NCI-H526 treated with DMSO at 0.1 percent for 48 hours (cell line): ENCODE measurements around the gene GFOD1.
"Not testable (repeated sequence)": the region's sequence is repeated elsewhere in the genome, so short reads cannot be mapped to it uniquely, and the experiment has no call there.

Experiments
- DNase-seq: peaks from one replicate; lab custom pipeline; 2025; lab: John Stamatoyannopoulos, UW

Gene GFOD1

GRCh38 chr6:13441778-13442177, 45.6 kb downstream of the GFOD1 start:
- DNase-seq: no peak

GRCh38 chr6:13439644-13440043, 47.8 kb downstream of the GFOD1 start:
- no peak for DNase-seq

DNA sequence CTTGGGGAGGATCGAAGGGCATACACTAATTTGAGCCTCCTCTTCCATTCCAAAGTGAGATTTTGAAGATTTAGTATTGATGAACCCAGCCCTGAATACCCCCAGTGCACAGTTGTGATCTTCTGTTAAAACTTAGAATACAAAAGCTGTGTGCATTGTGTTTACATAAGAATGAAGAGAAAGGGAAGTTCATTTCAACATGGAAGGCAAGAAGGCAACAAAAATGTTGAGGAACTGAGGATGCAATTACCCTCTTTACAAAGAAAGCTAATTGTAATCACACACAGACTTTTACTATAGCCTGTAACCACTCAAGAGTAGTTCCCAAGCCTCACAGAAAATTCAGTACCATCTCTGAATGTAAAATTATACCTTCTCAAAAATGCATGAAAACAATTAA, 49.3 kb downstream of the GFOD1 start:
- no peak for DNase-seq

DNA sequence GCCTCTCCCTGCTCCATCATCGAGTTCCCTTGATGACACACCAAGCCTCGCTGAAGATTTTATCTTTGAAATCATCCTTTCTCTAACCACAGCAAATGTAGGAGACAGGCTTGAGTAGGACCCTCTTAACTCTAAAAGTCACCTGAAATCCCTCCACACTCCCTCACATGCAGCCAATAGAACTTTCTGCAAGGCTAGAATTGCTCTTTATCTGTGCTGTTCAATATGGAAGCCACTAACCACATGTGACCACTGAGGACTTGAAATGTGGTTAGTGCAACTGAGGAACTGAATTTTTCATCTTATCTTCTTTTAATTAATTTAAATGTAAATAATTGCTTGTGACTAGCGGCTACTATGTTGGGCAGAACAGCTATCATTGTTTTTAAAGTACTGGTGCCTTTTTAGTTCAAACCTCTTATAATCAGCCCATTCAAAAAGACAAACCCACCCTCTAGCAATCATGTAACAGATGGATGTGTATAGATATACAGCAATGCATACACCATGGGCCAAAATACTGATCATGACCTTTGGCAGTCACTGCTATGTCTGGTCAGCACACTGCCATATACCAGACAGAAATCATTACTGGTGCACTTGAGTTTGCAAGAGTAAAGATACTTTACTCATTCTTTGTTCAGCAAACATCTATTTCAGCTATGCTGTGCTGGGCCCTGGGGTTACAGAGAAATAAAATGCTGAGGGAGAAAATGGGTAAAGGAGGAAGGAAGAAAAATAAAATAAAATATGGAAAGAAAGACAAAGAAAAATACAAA, 50.0 kb downstream of the GFOD1 start:
- no peak for DNase-seq

DNA sequence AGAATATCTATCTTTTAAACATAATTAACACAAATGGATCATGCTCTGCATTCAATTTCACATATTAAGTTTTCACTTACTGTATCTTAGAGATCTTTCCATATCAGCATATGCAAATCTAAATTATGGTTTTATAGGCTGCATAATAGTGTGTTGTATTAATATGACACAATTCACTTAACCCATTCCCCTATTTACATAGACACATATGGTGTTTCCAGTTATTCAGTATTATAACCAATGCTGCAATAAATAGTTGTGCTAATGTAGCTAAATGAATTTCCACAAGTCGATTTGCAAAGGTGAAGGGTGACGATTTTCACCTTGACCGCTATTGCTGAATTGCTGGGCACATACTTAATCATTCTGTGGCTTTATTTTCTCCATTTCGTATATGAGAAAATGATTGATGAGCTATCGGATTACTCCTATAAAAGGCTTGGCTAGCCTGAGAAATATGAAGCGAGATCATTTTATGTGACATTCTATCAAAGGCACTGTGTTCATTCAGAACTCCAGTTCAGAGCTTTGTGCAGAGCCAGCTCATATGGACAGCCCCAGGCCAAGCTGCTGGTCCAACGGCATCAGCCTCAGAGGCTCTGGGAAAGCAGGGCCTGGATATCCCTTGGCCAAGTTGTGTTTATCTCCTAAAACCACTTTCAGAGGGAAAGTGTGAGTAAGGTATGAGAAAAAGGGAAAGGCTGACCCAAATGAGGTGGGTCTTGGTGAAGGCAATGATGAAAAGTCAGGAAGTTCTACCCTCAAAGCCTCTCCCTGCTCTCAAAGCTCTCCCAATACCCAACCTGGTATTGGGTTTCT, 50.8 kb downstream of the GFOD1 start:
- peak; percentile 30 for DNase-seq

DNA sequence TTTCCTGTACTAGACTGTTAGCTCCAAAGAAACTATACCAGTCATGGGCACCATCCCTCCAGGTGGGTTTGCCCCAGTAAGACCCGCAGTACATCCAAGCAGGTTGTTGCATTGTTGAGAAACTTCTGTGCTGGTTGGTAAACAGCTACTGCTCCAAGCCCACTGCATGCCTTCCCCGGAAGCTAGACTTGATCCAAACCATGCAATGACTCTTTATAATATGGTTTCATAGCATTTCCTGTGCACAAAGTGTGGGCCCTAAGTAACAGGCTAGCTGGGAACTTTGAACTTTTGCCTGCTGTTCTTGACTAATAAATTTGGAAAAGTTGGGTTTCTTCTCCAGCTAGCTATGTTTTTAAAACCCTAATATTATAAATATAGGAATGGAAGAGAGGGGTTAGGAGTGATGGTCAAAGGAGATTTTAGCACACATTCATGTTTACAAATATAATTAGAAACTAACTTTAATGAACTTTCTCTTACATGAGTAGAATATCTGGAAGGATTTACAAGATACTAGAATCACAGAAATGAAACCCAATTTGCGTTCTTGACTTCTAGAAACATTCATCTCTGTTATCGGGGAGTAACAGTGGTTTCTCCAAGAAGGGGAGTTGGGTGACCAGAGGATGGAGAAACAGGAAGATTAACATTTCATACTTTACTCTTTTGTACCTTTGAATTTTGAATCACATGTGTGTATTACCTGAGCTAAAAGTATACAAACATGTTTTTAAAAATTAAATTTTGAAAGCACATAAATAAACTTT, 51.7 kb downstream of the GFOD1 start:
- DNase-seq: no peak

GRCh38 chr6:13434777-13435176, 52.6 kb downstream of the GFOD1 start:
- DNase-seq: no peak

GRCh38 chr6:13434135-13434775, 53.1 kb downstream of the GFOD1 start:
- not testable (repeated sequence) for DNase-seq

GRCh38 chr6:13433709-13434121, 53.7 kb downstream of the GFOD1 start:
- no peak for DNase-seq

DNA sequence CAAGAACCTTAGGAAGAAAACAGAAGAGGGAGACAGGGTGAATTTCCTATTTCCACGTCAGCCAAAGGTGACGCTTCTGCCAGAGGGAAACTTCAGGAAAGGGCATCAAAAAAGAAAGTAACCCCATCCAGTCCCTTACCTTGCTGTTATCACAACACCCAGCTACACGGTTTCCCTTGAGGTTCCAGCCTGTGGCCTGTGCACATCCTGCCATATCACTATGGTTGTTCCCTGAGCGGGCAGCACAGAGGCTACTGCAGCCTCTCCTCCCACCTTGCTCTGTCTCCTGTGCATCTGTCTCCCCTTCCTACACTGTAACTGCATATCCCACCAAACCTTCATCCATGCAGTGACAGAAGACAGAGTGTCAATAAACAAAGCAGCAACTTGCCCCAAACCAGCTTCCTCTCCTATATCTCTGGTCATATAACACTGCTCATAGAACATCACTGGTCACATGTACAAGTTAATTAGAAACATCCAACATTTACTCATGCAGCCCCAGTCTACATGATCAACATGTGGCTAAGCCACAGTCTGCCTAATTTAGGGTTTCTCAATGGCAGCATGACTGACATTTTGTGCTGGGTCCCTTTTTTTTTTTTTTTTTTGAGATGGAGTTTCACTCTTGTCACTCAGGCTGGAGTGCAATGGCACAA, 54.7 kb downstream of the GFOD1 start:
- DNase-seq: no peak

DNA sequence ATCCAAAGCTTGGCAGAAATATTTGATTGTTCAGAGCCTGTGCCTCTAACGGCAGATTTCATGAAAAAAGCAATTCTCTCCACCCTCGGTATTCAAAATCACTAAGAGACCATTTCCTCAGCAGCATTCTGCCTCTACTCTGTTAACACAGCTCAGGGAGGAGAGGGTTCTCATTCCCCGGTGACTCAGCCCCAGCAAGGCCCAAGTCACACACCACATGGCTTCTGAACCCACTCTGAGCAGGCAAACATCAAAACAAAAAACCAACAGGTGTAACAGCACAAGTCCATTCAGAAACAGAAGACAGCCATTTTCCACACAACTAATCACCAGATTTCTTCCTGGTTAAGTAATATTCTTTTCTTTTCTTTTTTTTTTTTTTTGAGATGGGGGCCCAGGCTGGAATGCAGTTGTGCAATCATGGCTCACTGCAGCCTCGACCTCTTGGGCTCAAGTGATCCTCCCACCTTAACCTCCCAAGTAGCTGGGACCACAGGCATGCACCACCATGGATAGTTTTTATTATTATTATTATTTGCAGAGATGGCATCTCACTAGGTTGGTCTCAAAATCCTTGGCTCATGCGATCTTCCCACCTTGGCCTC, 55.4 kb downstream of the GFOD1 start:
- no peak for DNase-seq

- no peak for DNase-seq
Measured at GRCh38 chr6:13431059-13431656, 56.2 kb downstream of the GFOD1 start.

GRCh38 chr6:13429406-13429753, 58.0 kb downstream of the GFOD1 start:
- DNase-seq: no peak

- DNase-seq: no peak
Measured at GRCh38 chr6:13428583-13429405, 58.6 kb downstream of the GFOD1 start.

DNA sequence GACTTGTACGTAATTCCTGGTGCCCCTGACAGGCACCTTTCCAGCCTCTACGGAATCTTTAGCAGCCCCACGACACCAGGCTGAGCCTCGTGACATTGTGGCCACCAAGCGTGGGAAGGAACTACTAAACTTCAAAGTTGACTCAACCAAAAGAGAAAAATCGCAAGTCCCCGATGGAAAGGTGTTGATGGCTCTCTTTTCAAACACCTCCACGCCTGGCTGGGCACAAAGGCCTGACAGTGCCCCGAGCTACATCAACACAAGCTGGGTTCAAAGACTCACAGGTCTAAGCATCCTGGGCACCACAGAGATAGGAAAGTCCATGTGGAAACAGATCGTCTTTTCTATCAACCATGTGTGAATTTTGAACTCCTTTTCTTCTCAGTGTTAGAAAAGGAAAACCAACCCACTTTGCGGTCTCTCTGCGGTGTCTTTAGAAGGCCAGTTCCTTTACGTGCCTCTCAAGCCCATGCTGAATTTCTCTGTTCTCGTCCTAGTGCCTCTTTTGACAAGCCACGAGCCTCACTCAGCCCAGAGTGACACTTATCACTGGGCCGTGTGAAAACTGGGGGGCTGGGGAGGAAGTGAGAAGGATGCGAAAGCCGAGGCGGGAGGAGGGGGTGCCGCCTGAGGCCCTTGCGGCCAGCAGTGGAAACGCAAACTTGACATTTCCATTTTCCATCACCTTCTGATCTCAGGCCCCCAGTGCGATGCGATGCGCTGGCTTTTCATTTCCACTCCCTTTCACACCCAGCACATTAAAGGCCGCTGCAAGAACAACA, 59.4 kb downstream of the GFOD1 start:
- no peak for DNase-seq

- no peak for DNase-seq
Measured at GRCh38 chr6:13427316-13427715, 60.1 kb downstream of the GFOD1 start.

- no peak for DNase-seq
Measured at GRCh38 chr6:13425943-13426931, 61.2 kb downstream of the GFOD1 start.
